Adipose tissue (tissue), 3 donors: ENCODE data around the gene CDS1. TPM values are rescaled to one million over a fixed set of nuclear protein-coding genes. Genes with fewer than 3 reads are reported as not detected.
"Not testable (repeated sequence)": the region's sequence is repeated elsewhere in the genome, so short reads cannot be mapped to it uniquely, and the experiment has no call there.

Experiments
- H3K27ac ChIP-seq: one replicate; pipeline ENCODE4 v1.5.1; 2013; ENCODE audit warnings: low read depth, low read length
- WGBS, 3 donors: extraction: QIAGEN DNeasy Blood & Tissue Kit; methylation state at CpG; one replicate each; pipeline ENCODE4 v1.1.7; 2013; 5-methylcytosine and 5-hydroxymethylcytosine counted together
- polyA plus RNA-seq, 3 donors: library from polyadenylated mRNA; stranded (reverse); fragments of 200-250 nt; gene quantifications; one replicate each; pipeline ENCODE4 v1.2.3, GENCODE V29; 2013
- donor health status: healthy with polysubstance abuse.
- donor health status: Bipolar disorder and iron deficiency.
- donor health status: healthy.

The CDS1 gene
- polyA plus RNA-seq, 3 donors = 0.22 to 2.7 (median 0.71) TPM

DNA sequence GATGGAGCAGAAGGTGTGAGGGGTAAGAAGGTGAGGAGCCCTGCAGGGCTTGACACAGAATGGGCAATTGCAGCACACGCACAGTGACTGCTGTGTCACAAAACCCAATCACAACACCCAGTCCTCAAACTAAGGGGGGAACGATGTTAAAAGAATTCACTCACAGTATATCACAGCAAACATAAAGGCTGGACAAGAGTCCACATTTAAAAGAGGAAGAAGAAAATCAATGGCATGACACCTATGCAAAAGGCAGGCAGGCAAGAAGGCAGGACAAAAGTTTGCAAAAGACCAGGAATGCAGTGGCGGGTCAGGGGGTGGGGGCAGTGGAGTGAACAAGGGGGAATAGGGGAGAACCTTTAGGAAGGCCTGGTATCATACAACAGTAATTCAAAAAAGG, 77.7 kb downstream of the CDS1 start:
- WGBS, 3 donors = 88 to 93% (median 93%) methylated on average over 3 of the region's 3 CpGs
- H3K27ac ChIP-seq = no peak overlapping the region

GRCh38 chr4:84661191-84661939, 78.4 kb downstream of the CDS1 start:
- WGBS, 3 donors = 41 to 77% (median 76%) methylated on average over 4 of the region's 4 CpGs
- H3K27ac ChIP-seq = no peak overlapping the region

GRCh38 chr4:84664767-84665166, 81.8 kb downstream of the CDS1 start:
- 97 to 98% (median 97%) methylated on average over 19 of the region's 19 CpGs for WGBS, 3 donors

GRCh38 chr4:84666439-84666838, 83.5 kb downstream of the CDS1 start:
- H3K27ac ChIP-seq = no peak overlapping the region
- 85 to 94% (median 86%) methylated on average over 1 of the region's 1 CpG for WGBS, 3 donors

More at GRCh38 chr4:84664767-84665166, 81.8 kb downstream of the CDS1 start:
- H3K27ac ChIP-seq = not testable (repeated sequence)

- no peak overlapping the region for H3K27ac ChIP-seq
- 91 to 100% (median 94%) methylated on average over 1 of the region's 1 CpG for WGBS, 3 donors
Observed at GRCh38 chr4:84669201-84669600, 86.3 kb downstream of the CDS1 start.

DNA sequence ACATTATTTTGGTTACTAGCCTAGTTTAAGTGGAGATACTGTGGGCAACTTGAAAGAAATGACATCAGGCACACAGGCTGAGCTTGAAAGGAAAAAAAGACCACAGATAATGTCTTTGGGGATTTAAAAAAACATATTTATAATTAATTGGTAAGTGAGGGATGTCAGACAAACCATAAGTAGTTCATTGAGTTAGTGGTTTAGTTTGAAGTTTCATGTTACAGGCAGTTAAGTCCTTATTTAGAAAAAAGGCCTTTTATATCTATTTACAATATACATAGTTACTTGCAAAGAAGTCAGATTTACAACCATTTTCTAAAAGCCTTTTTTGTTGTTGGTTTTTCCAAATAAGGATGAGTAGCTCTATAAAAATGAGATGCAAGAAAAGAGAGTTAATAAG, 89.2 kb downstream of the CDS1 start:
- H3K27ac ChIP-seq = no peak overlapping the region

- no peak overlapping the region for H3K27ac ChIP-seq
- WGBS, 3 donors = 69 to 79% (median 74%) methylated on average over 1 of the region's 1 CpG
Observed at GRCh38 chr4:84673475-84674240, 90.7 kb downstream of the CDS1 start.

- 82 to 87% (median 87%) methylated on average over 9 of the region's 9 CpGs for WGBS, 3 donors
- no peak overlapping the region for H3K27ac ChIP-seq
Observed at GRCh38 chr4:84677093-84677492, 94.2 kb downstream of the CDS1 start.

GRCh38 chr4:84677995-84678394, 95.1 kb downstream of the CDS1 start:
- 79 to 97% (median 89%) methylated on average over 5 of the region's 5 CpGs for WGBS, 3 donors

GRCh38 chr4:84678976-84679744, 96.2 kb downstream of the CDS1 start:
- H3K27ac ChIP-seq = no peak overlapping the region
- WGBS, 3 donors = 69 to 90% (median 79%) methylated on average over 14 of the region's 14 CpGs

More at GRCh38 chr4:84677995-84678394, 95.1 kb downstream of the CDS1 start:
- H3K27ac ChIP-seq = no peak overlapping the region

DNA sequence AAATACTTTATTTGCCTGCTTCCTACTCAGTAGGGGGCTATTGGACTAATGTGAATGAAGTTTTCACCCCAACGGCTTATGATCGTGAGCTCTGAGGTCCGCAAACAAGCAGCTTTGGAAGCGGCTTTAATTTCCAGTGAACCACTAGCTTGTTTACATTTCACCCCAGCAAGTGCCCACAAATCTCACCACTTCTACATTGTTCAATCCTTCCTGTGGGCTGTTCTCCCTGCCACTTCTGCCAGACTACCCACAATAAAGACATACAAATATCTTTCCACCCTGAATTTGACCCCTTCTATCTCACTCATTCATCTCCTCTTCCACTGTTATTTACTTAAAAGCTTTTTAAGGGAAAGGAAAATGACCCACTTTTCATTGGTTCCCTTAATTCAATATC, 98.0 kb downstream of the CDS1 start:
- 87 to 95% (median 92%) methylated on average over 4 of the region's 4 CpGs for WGBS, 3 donors
- no peak overlapping the region for H3K27ac ChIP-seq

- no peak overlapping the region for H3K27ac ChIP-seq
- whole genome bisulfite sequencing, 3 donors = 79 to 85% (median 82%) methylated on average over 2 of the region's 2 CpGs
Observed at GRCh38 chr4:84681486-84682274, 98.8 kb downstream of the CDS1 start.

- H3K27ac ChIP-seq = not testable (repeated sequence)
- 88 to 92% (median 92%) methylated on average over 4 of the region's 4 CpGs for WGBS, 3 donors
Observed at GRCh38 chr4:84682661-84683060, 99.7 kb downstream of the CDS1 start.

GRCh38 chr4:84683064-84683850, 100.3 kb downstream of the CDS1 start:
- WGBS, 3 donors = 74 to 85% (median 78%) methylated on average over 7 of the region's 7 CpGs
- H3K27ac ChIP-seq = no peak overlapping the region

DNA sequence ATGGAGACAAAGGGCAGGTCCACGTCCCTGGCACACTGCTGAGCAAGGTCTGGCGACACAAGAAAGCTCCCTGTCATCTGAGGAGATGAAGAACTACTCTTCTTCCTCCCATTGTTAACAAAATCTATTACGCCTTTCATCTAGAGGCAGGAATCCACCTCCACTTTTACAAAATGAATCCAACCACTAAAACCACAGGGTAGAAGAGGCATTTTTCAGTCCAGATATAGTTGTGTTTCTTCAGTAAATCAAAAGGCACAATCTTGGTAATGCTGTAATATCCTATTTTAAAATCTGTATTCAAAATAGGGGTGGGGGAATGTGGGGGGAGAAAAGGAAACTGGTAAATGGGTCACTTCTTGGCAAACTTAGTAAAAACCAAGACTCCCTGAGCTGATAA, 101.4 kb downstream of the CDS1 start:
- 87 to 94% (median 90%) methylated on average over 3 of the region's 3 CpGs for WGBS, 3 donors
- H3K27ac ChIP-seq = no peak overlapping the region

- H3K27ac ChIP-seq = no peak overlapping the region
- WGBS, 3 donors = 68 to 100% (median 93%) methylated on average over 1 of the region's 1 CpG
Observed at GRCh38 chr4:84685105-84685504, 102.2 kb downstream of the CDS1 start.

GRCh38 chr4:84688605-84689004, 105.7 kb downstream of the CDS1 start:
- no peak overlapping the region for H3K27ac ChIP-seq
- 96 to 98% (median 96%) methylated on average over 5 of the region's 5 CpGs for WGBS, 3 donors

GRCh38 chr4:84689197-84689596, 106.3 kb downstream of the CDS1 start:
- no peak overlapping the region for H3K27ac ChIP-seq
